ENCODE measurements around the gene SEMA4A.

Gene SEMA4A

GRCh38 chr1:156136970-156137483, 16.4 kb upstream of the SEMA4A start:
- DNase-seq: no peak

DNA sequence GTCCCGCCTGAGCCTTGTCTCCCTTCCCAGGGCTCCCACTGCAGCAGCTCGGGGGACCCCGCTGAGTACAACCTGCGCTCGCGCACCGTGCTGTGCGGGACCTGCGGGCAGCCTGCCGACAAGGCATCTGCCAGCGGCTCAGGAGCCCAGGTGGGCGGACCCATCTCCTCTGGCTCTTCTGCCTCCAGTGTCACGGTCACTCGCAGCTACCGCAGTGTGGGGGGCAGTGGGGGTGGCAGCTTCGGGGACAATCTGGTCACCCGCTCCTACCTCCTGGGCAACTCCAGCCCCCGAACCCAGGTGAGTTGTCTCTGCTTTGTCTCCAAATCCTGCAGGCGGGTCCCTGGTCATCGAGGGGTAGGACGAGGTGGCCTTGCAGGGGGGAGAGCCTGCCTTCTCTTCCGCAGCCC, 14.9 kb upstream of the SEMA4A start:
- no peak for DNase-seq

GRCh38 chr1:156140879-156141707, 12.3 kb upstream of the SEMA4A start:
- no peak for DNase-seq

GRCh38 chr1:156143765-156144489, 9.5 kb upstream of the SEMA4A start:
- DNase-seq: no peak

GRCh38 chr1:156144742-156145141, 8.6 kb upstream of the SEMA4A start:
- DNase-seq: no peak

GRCh38 chr1:156145650-156146019, 7.8 kb upstream of the SEMA4A start:
- no peak for DNase-seq

DNA sequence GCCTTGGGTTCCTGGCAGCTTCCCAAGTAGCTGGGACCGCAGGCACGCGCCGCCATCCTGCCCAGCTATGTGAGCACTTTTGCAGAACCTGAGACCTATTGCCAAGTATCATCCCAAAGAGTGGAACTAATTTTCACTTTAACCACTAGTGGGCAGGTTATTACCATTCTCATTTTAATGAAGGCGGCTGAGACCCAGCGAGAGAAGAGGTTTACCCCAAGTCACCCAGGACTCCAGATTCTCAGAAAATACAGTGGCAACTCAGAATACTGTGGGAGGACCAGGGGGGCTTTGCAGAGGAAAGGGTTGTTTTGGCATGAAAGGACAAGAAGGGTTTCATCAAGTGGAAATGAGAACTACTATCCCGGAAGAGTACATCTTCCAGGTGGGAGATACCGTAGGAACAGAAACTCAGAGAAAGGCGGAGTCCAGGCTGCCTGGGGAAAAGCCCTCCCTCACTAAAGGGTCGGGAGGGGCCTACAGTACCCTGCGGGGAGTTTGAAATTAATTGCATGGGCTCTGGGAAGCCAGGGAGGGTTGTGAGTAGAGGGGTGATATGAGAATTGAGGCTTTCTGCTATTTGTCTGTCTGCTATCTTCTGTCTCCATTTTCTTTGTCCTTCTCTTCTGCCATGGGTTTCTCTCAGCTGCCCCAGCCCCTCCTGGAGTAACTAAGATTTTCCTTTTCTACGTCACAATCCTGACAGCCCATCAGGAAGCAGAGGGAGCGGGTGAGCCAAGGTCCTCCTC, 7.2 kb upstream of the SEMA4A start:
- DNase-seq: peak; percentile 95

GRCh38 chr1:156146769-156147405, 6.5 kb upstream of the SEMA4A start:
- no peak for DNase-seq

DNA sequence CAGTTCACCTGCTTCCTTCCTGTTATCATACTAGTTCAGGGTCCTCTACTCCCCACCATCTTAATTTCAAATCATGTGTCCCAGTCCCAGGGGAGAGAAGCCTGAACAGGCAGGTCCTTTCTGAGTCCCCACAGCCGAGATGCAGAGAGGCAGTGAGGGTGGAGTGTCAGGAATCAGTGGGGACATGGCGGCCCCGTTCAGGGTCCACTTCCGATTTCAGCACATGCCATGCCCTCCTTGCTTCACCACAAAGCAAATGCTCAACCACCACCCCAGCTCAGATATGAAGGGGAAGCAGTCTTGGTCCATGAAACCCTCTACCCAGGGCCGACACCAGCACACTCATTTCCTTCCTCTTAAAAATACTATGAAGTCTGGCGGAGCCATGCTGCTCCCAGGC, 5.2 kb upstream of the SEMA4A start:
- DNase-seq: no peak

DNA sequence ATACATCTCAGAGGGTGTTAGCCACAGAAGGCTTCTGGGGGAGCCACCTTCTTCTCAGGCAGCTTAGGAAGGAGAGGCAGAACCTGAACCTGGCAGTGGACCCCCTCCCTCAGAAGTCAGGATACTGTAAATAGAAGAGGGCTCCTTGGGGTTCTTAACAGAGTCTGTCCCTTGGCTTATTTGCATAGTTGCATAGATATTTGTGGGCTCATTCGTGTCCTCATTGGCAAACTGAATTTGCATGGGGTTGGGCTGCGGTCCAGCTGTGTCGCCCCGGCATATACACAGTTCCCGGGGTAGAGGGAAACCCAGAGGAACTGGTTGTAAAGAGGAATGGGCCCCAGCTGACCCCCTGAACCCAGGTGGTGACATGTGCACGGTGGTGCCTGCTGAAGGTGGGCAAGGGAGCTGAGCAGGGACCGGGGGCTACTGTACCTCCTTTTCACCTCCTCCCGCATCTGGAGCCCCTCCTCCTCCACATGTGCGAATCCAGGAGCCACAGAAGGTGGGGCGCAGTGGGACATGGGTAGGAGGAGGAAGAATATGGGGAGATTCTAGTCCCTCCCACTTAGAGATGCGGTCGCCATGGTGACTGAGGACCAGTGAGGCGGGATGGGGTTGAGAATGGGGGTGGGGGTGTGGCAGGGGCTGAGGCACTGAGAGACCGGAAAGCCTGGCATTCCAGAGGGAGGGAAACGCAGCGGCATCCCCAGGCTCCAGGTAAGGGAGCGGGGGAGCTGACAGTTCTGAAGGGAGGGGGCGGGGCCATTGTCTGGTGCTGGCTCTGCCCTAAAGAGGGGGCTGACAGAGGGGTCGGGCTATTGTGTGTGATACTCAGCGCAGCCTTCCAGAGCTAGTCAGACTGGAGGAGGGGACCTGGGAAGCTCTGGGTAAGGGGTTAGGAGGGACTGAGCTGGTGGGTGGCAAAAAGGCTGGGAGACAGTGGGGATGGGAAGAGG, 3.7 kb upstream of the SEMA4A start:
- peak; percentile 83 for DNase-seq

- no peak for DNase-seq
These were observed 2.9 kb upstream of the SEMA4A start for GRCh38 chr1:156150333-156151011.

DNA sequence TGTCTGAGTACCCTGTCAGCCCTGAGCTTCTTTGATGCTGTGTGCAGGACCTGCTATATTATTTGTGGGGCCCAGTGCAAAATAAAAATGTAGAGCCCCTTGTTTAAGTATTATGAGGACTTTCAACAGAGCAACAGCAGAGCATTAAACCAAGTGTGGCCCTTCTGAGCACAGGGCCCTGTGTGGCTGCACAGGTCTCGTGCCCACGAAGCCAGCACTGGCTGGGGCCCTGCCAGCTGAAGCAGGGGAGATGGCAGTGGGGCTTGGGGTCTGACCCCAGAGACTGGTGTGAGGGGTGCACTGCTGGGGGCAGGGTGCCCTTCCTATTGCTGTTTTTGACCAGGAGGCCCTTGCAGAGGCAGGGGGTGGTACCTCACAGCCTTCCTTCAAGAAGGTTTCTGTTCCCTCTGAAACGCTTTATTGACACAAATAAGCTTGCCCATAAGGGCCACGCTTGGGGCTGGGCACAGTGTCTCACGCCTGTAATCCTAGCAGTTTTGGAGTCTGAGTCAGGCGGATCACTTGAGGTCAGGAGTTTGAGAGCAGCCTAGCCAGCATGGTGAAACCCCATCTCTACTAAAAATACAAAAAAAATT, 2.2 kb upstream of the SEMA4A start:
- DNase-seq: no peak

- no peak for DNase-seq
These were observed 757 bp upstream of the SEMA4A start for GRCh38 chr1:156152628-156153027.

DNA sequence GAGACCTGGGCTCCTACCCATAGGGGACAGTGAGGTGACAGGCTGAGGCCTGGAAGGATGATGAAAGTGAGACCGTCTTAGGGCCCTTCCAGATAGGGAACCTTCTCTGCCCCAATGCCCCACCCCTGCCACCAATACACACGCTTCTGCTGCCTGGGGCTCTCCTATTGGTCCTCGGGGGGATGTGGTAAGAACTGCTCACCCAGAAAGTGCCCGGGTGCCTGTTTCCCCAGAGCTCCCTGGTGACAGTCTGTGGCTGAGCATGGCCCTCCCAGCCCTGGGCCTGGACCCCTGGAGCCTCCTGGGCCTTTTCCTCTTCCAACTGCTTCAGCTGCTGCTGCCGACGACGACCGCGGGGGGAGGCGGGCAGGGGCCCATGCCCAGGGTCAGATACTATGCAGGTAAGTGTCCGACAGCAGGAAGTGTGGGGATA, 948 bp downstream of the SEMA4A start:
- DNase-seq: no peak

DNA sequence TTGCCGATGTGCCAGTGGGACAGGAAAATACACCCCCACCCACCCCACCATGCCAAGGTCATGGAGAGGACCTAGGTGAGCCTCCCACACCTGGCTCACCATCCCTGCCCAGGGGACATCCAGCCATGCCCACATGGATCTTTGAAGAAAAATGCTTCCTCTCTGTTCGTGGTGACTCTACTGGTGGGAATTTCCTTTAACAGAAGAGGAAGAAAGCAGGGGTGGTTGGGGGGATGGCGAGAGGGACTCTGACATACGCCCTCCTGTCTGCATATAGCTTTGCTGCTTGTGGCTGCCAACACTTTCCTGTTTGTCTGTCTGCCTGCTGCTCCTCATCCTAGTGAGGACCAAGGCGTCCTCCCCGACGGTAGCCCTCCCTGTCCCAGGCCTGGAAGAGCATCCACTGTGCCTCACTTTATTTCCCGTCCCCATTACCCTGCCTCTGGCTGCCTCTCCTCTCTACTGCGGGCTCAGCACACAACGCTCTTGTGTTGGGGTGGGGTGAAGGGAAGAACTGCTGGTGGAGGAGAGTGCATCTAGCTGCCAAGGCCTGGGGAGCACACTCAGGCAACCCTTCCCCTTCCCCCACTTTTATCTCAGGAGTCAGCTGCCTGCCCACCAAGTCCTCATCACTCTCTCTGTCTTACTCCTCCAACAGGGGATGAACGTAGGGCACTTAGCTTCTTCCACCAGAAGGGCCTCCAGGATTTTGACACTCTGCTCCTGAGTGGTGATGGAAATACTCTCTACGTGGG, 2.5 kb downstream of the SEMA4A start:
- no peak for DNase-seq

DNA sequence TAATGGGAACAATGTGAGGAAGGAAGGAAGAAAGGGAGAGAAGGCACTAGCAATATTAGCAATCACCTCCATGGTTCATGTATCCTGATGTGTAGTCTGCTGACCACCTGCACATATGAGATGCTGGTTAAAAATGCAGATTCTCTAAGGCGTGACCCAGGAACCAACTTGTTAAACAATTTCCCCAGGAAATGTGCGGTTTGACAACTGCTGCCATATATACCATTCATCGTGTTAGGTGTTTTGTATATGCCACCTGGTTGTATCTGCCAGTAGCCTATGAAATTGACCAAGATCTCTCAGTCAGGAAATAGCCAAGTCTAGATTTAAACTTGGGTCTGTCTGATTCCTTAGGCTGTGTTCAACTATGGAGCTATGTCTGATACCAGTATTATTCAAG, 4.1 kb downstream of the SEMA4A start:
- no peak for DNase-seq

- DNase-seq: no peak
These were observed 4.6 kb downstream of the SEMA4A start for GRCh38 chr1:156157966-156158365.

DNA sequence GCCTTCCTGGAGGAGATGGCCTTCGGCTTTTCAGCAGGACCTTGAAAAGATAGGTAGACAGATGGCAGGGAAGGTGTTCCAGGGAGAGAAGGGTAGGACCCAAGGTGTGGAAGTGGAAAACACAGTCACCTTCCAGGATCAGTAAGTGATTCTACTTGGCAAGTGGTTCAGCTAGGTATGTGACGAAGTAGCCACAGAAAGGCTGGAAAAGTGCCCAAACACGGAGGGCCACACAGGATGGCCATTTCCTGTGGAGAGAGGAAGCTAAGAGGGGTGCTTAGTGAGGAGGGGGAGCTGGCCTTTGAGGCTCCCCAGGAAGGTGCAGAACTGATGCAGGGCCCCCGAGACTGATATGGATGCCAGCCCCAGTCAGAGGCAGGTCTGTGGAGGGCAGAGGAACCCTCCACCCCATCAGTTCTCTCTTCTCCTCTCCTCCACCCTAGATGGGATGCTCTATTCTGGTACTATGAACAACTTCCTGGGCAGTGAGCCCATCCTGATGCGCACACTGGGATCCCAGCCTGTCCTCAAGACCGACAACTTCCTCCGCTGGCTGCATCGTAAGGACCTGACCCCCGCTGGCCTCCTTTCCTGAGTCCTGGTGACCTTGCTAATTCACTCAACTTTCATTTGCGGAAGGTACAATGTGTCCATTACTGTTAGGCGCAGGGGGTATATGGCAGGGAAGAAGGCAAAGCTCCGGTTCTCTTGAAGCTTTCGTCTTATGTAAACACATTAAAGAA, 6.8 kb downstream of the SEMA4A start:
- DNase-seq: no peak

GRCh38 chr1:156160743-156161171, 7.4 kb downstream of the SEMA4A start:
- DNase-seq: peak; percentile 34

All from NCI-H526 treated with DMSO at 0.1 percent for 48 hours (cell line).